HL-60 (cell line): ENCODE data around the gene GRM5.

Source experiments
- CTCF ChIP-seq: IDR thresholded peaks from one replicate; pipeline ENCODE4 v1.5.1; 2011; ENCODE audit warnings: low read length, control low read depth, inconsistent platforms; ENCODE audit not compliant: insufficient read depth
- REST ChIP-seq: IDR thresholded peaks from 2 replicates; pipeline ENCODE4 v1.6.1; 2012; ENCODE audit warnings: low read depth; ENCODE audit not compliant: insufficient replicate concordance

GRCh38 chr11:88651556-88651955, 414.2 kb downstream of the GRM5 start:
- no peak for TF ChIP-seq REST
- TF ChIP-seq CTCF = no peak
